Measurements from ENCODE around the gene TMCC2. TPM values are rescaled to one million over a fixed set of nuclear protein-coding genes. Genes with fewer than 3 reads are reported as not detected.

Gene TMCC2
- total and polyA plus RNA-seq, 2 of the 8 experiments (the other 6 are each of a cell fraction or from before 2014, with no cell fraction given) = 6.7 to 6.8 TPM

- TF ChIP-seq RXRA (IDR thresholded peaks at IDR 0.05; ENCODE audit: insufficient read depth, low read depth, low read length) (no peak), RAD21 (IDR thresholded peaks at IDR 0.05 in 1 of 2, conservative IDR thresholded peaks at IDR 0.05 in 1 of 2; ENCODE audit: low read depth in 2 of 2, low read length in 2 of 2) (peak in 1 of 2 experiments; percentile 12; a peak in 1 of 4 replicates), TEAD4 (IDR thresholded peaks at IDR 0.05; ENCODE audit: low read depth, low read length) (peak; percentile 98), SP2 (IDR thresholded peaks at IDR 0.05; ENCODE audit: low read length) (no peak), USF2 (IDR thresholded peaks at IDR 0.05; ENCODE audit: low read length) (peak; percentile 38; the same call in 1 of the 2 replicates), SAP30 (IDR thresholded peaks at IDR 0.05; ENCODE audit: insufficient read depth, insufficient replicate concordance, low read length) (peak; percentile 76)
Observed at GRCh38 chr1:205274041-205274691, 46.4 kb downstream of the TMCC2 start (continued).

Measured in H1 (cell line).